Kidney epithelial cell (primary cell): ENCODE measurements around the gene IGFBP2. TPM values are rescaled to one million over a fixed set of nuclear protein-coding genes. Genes with fewer than 3 reads are reported as not detected.

ENCODE experiments used
- DNase-seq: peaks from one replicate; pipeline ENCODE4 v3.0.0-alpha.2; 2010; ENCODE audit warnings: low read depth
- H3K27me3 ChIP-seq: 2 replicates; pipeline ENCODE4 v1.6.0; 2011; ENCODE audit warnings: low read length; ENCODE audit not compliant: control insufficient read depth, insufficient read depth
- H3K36me3 ChIP-seq: 2 replicates; pipeline ENCODE4 v1.5.1; 2011; ENCODE audit warnings: low read length; ENCODE audit not compliant: control insufficient read depth, insufficient read depth
- H3K4me3 ChIP-seq: 2 replicates; pipeline ENCODE4 v1.5.1; 2011; ENCODE audit warnings: low read depth, mild to moderate bottlenecking, control low read depth, low read length
- CTCF ChIP-seq: IDR thresholded peaks from 2 replicates; pipeline ENCODE4 v1.5.1; 2011; ENCODE audit warnings: mild to moderate bottlenecking, moderate library complexity, low read length, control low read depth, inconsistent platforms; ENCODE audit not compliant: insufficient read depth, poor library complexity, severe bottlenecking
- total RNA-seq: library from RNA; depleted of rRNA; stranded (reverse); fragments of >200 nt; gene quantifications from 2 replicates; pipeline ENCODE4 v1.2.3, GENCODE V29; 2015

The IGFBP2 gene
- total RNA-seq, 1 donor from 2014 or later: 298 TPM

- DNase-seq: no peak
- Histone ChIP-seq H3K4me3 (no peak overlapping the region), H3K36me3 (no peaks in the 10 kb centered on the region), H3K27me3 (peaks cover 3% of the 10 kb centered on the region)
- no peak for TF ChIP-seq CTCF
These were observed 44.3 kb downstream of the IGFBP2 start for GRCh38 chr2:216677439-216678097.

- Histone ChIP-seq H3K27me3 (peaks cover 3% of the 10 kb centered on the region), H3K36me3 (no peaks in the 10 kb centered on the region), H3K4me3 (no peak overlapping the region)
- TF ChIP-seq CTCF: no peak
- no peak for DNase-seq
These were observed 44.9 kb downstream of the IGFBP2 start for GRCh38 chr2:216678098-216678465.

GRCh38 chr2:216678813-216679657 lies 45.8 kb downstream of the IGFBP2 start:
- Histone ChIP-seq H3K36me3 (no peaks in the 10 kb centered on the region), H3K27me3 (peaks cover 3% of the 10 kb centered on the region), H3K4me3 (no peak overlapping the region)
- DNase-seq: no peak
- TF ChIP-seq CTCF: no peak

- Histone ChIP-seq H3K36me3 (no peaks in the 10 kb centered on the region), H3K4me3 (no peak overlapping the region), H3K27me3 (peaks cover 3% of the 10 kb centered on the region)
- no peak for DNase-seq
- no peak for TF ChIP-seq CTCF
These were observed 46.4 kb downstream of the IGFBP2 start for GRCh38 chr2:216679658-216680024.

- H3K4me3 ChIP-seq: no peak overlapping the region
- no peaks in the 10 kb centered on the region for H3K27me3 ChIP-seq
- no peak for DNase-seq
- H3K36me3 ChIP-seq: no peaks in the 10 kb centered on the region
- TF ChIP-seq CTCF: no peak
These were observed 47.9 kb downstream of the IGFBP2 start for GRCh38 chr2:216680951-216681629.
